HG03378 (cell line): ENCODE data around the gene MKRN3.

Experiments used
- ATAC-seq: cut with Tn5 transposase; IDR thresholded peaks from one replicate; pipeline ENCODE4 v1.9.1; 2021; ENCODE audit warnings: mild to moderate bottlenecking, moderate library complexity; ENCODE audit not compliant: unreplicated experiment

Gene MKRN3

DNA sequence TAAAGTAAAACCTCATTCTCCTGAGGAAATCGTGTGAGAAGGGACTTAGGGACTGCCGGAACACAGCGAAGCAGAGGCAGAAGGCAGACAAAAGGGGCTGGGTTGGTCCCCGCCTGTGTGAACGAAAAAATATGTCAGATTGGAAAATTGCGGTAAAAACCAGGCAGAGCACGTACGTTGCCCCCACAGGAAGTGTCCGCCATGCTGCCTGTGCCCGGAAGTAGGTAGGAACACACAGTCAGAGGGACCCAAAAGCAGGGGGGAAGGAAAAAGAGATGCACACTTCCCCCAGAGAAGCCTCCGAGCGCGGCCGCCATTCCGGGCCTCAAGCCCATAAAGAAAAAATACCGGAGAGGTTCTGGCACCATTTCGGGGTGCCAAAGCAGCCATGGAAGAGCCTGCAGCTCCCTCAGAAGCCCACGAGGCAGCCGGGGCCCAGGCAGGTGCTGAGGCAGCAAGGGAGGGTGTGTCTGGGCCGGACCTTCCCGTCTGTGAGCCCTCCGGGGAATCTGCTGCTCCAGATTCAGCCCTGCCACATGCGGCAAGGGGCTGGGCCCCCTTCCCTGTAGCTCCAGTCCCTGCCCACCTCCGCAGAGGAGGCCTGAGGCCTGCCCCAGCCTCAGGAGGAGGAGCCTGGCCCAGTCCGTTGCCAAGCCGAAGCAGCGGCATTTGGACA, at the start of gene MKRN3:
TSS of gene MKRN3 (plus strand) at position 280 of the 676 bp plus-strand sequence. CDS start at position 389, 109 bp downstream.
- ATAC-seq = no peak

DNA sequence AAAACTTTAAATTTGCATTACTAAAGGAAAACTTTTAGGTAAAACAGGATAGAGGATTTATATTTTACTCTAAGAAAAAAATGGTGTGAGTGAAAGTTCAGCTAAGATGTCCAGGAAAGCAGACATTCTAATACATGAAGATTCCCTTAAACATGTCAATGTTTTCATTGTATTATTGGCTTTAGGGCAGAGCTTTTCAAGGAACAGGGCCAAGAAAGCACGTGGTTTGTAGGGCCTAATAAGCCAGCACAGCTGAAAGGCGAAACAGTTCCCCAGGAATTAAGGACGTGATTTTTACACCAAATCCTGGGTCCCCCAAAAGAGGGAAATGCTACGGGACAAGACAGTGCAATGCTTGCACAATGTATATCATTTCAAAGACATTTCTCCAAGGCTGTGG, 48.6 kb upstream of the MKRN3 start:
- no peak for ATAC-seq

DNA sequence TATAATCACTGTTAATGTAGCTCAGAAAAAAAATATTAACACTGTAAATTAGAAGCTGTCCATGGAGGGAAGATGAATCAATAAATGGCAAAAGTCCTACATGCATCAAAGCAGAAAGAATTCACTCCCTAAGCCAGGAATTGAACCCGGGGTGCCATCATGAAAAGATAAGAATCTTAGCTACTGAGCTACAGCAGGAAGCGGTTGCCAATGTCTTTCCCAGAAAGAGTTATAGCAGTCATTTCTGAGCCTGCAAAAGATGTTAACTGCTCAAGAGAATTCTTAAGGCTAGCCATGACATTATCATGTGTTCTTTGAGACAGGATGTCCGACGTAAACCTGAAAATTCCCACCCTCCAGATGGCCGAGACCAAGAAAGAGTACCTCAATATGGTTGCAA, 47.4 kb upstream of the MKRN3 start:
- no peak for ATAC-seq

DNA sequence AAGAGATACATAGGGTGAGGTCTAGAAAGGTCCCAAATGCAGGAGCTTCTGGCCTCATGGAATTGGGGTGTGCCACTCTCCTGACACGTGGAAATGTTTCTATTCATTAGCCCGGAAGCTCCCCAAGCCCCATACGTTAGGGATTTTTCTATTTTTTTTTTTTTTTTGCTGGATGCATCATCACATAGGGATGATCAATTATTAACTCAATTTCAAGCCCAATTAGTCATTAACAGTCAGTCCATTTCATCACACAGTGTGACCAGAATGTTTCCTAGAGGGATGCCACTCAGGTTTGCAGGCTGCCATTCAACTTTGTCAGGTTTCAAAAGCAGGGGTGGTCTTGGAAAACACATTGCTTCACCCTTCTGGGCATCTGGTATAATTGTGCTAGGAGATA, 40.7 kb upstream of the MKRN3 start:
- no peak for ATAC-seq

DNA sequence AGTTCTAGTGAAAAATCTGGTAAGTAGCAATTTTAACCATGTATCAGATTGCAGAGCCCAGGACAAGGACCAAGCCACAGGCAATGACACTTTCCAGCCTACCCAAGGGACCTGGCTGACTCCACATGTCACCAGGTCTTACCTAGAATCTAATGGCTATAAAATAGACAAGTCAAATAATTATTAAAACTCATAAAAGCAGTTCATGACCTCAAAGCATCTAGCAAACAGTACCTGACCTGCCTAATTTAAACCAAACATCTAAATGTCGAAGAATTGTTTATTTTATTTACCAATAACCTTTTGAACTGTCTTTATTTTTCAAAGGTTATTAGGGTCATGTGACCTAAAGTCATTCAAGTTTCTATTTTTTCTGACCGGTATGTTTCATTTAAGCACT, 35.6 kb upstream of the MKRN3 start:
- ATAC-seq = no peak

DNA sequence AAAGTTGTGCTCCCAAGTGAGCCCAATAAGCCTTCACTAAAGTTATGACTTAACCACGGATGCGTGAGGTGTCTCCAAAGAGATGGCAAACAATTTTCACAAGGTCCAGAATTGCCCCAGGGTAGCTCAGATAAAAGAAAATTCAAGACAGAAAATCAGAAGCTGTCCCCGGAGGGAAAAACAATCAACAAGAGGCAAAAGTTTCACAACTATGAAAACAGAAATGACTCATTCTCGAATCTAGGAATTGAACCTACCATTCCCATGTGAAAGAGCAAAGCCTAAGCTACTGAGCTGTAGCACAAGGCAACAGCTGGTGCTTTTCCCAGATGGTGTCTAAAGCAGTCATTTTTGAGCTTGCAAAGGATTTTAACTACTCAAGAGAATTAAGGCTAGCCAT, 33.5 kb upstream of the MKRN3 start:
- ATAC-seq = no peak

DNA sequence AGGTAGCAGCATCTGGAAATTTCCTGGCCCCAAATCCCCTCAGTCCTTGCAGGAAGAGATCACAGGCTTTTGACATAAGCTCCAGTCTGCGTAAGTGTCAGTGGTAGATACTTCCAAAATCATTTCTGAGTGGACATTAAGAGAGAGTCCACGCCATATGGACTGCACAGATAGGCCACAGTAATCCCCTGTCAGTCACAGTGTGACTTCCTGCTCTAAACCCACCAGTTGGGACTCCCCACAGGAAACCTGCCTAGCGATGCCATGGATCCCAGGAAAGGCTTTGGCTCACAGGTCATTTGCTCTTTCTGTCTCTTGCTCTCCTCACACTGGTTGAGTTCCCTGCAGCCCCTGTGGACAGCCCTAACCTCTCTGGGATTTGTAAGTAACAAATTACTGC, 28.8 kb upstream of the MKRN3 start:
- no peak for ATAC-seq

DNA sequence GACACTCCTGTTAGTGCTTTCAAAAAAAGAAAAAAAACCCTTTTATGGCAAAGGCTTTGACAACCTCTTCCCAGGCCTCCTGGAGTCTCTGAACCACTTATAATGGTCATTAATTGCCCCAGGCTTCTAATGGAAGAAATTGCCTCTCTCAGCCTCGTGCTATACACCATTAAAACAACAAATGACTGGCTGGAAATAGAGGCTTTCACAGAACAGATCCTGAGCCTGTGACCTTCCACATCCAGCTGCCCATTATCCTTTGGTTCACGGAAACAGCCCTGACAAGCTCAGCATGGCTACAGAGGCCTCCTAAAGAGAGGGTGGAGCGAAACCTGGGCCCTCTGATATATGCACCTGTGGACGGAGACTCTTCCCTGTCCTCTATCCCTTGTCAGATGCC, 26.8 kb upstream of the MKRN3 start:
- ATAC-seq = no peak

DNA sequence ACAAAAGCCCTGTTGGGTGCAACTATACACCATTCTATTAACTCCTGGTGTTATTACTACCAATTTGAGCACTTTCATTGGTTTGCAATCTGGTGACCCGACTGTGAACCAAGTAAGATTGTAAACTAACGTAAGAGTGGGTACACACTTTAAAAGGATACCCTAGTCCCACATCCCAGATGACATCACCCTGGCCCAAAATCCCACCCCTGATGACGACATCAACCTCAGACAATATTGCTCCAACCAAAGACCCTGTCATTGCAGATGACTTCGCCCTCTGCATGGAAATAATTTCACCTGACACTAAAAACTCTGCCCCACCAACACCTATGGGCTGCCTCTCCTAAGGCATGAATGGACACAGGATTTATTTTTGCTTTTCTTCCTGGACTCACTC, 25.6 kb upstream of the MKRN3 start:
- ATAC-seq = no peak

DNA sequence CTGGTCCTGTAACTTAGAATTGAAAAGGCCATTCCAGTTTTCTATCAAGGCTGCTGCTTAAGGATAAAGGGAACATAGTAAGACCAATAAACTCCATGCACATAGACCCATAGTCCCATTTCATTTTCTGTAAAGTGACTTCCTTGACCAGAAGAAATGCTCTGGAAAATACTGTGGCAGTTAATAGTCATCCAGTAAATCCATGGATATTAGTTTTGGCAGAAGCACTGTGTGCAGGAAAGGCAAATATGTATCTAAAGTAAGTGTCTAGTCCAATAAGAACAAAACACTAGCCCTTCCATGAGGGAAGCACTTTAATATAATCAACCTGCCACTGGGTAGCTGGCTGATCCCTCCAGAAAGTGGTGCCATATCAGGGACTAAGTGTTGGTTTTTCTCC, 19.3 kb upstream of the MKRN3 start:
- ATAC-seq = no peak

DNA sequence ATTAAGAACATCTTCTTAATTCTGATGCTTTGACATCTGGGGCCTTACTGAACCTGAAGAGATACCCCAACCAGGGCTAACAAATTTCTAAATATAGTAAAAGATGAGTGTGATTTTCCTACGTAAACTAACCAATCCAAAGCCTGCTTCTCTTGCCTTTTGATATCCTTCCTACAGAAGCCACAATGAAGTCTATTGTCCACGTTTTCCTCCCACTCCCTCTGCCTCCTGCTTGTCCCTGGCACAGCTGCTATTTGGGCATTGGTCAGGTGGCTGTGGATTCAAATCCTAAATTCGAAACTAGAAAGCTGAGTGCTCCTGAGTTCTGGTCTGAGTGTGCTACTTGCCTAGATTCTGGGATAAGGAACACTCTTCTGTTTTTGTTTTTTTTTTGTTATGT, 17.4 kb upstream of the MKRN3 start:
- no peak for ATAC-seq

DNA sequence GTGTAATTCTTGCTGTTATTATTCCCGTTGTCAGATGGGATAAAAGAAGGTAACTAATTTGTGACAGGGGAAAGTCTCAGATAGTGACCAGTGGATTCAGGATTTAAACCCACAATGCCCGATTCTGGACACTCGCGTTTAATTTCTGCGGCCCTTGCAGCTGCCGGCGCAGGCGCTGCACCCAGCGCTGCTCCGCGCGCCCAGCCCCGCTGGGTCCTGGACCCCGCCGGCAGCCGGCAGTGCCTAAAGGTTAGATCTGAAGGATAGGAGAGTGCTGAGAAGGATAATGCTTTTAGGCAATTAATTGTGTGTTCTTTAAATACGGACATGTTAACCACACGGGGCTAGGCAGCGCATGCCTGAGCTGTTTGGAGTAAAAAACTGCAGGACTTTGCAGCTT, 3.6 kb upstream of the MKRN3 start:
- ATAC-seq = no peak

DNA sequence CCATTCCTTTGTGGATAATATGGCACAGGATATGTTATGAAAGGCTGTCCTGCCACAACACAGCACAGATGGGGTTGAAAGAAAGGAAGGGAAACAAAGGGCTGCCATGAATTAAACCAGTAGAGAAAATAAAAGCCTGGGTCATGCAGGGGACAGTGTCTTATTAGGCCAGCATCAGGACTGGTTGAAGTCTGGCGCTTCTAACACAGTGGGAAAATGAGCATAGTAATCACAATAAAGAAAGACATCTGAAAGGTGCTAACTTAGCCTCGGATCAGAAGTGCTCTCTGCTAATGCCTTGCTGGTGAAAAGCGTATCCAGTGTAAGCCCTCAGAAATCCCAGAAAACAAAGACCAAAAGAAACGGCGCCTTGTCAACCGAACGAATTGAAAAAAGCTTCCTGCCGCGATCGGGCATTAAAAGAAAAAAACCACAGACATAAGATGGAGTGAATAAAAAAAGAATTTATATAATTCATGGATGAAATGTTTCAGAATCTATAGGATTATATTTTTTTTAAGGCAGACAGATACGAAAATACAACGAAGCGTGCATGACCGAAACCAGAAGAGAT, 566 bp upstream of the MKRN3 start:
- no peak for ATAC-seq

DNA sequence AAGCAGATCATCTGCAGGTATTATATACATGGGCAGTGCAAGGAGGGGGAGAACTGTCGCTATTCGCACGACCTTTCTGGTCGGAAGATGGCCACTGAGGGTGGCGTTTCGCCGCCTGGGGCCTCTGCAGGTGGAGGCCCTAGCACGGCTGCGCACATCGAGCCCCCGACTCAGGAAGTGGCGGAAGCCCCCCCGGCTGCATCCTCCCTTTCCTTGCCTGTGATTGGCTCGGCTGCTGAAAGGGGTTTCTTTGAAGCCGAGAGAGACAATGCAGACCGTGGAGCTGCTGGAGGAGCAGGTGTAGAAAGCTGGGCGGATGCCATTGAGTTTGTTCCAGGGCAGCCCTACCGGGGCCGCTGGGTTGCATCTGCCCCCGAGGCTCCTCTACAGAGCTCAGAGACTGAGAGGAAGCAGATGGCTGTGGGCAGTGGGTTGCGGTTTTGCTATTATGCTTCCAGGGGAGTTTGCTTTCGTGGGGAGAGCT, 639 bp downstream of the MKRN3 start:
- ATAC-seq = no peak

DNA sequence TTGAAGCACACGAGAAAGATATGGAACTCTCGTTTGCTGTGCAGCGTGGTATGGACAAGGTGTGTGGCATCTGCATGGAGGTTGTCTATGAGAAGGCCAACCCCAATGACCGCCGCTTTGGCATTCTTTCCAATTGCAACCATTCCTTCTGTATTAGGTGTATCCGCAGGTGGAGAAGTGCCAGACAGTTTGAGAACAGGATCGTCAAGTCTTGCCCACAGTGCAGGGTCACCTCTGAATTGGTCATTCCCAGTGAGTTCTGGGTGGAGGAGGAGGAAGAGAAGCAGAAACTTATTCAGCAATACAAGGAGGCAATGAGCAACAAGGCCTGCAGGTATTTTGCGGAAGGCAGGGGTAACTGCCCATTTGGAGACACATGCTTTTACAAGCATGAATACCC, 1.2 kb downstream of the MKRN3 start:
- ATAC-seq = no peak

DNA sequence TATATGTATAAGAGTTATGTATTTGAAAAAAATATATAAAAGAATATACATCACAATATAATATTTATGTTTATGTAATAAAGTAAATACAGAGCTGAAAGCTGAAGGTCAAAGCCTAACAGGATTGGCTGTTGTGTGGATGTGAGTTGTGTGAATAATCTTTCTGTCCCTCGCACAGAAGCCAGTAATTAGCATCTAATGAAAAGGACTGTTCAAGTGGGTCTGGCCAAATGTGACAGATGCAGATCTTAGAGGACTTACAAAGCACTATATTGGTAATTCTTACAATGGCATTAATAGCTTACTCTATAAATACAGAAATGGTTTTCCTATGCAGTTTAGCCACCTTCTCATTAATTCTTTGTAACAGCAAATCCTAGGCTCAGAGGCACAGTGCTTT, 2.4 kb downstream of the MKRN3 start:
- ATAC-seq = no peak

DNA sequence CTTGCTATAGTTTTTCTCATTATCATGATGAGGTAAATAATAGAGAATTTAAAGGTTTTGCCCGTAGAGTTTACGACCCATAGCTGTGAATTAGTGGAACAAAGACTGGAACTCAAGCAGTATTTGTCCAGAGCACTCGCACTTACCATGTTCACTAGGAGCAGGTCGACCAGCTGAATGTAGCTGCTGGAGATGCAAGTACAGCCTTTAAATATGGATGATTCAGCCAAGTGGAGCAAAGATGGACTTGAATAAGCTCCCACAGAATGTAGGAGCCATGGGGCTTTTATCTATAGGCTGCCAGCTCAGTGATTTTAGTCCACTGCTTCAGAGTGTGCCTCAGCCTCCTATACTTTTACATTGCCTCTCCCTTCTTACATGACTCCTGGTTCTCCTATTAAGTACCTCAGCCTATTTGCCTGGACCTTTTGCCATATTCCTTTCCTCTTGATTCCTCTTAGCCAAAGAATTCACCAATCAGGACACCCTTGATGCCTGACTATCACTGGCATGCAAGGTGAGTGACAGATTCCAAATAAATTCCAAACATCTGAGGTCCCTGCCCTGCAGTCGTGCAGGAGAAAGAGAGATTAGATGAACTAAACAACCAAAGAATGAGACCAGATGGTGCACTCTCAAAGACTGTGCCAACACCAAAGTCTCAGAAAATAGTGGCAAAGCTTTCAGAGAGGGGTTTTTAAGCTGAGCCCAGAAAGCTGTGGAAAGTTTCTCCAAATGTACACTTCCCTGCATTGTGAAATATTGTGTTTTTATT, 3.9 kb downstream of the MKRN3 start:
- no peak for ATAC-seq

DNA sequence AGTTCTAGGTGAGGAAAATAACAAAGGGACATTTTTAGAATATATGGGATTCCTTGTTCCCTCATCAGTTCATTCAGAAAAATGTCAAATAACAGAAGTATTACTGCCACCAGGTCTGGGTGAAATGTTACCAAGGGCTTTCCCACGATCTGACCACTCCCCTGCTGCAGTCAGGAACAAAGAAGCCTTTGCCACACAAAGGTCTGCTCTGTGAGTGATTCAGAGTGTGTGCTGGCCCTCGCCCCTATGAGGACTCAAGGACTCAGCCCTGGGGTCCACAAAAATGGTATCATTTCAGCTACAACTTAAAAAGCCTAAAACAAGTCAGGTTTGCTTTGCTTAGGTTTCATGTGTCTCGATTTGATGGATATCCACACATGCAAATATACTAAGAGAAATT, 5.0 kb downstream of the MKRN3 start:
- no peak for ATAC-seq

DNA sequence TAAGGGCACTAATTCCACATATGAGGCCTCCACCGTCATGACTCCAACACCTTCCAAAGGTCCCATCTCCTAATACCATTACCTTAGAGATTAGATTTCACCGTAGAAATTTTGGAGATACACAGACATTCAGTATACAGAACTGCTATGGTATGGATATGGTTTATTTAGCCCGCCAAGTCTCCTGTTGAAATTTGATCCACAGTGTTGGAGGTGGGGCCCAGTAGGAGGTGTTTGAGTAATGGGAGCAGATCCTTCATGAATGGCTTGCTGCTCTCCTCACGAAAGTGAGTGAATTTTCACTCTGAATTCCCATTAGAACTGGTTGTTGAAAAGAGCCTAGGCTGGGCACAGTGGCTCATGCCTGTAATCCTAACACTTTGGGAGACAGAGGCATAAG, 7.4 kb downstream of the MKRN3 start:
- no peak for ATAC-seq

DNA sequence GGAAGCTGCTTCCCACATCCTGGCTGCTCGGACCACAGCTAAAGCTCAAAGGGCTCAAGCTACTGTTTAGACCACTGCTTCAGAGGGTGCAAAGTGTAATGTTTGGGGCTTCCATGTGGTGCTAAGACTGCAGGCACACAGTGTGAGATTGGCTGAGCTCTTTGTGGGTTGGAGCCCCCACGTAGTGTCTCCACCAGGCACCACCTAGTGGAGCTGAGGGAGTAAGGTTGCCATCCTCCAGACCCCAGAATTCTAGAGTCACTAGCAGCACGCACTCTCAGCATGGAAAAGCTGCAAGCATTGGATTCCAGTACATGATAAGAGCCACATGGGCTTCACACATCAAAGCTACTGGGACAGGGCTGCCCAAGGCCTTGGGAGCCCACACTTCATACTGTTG, 9.3 kb downstream of the MKRN3 start:
- no peak for ATAC-seq

DNA sequence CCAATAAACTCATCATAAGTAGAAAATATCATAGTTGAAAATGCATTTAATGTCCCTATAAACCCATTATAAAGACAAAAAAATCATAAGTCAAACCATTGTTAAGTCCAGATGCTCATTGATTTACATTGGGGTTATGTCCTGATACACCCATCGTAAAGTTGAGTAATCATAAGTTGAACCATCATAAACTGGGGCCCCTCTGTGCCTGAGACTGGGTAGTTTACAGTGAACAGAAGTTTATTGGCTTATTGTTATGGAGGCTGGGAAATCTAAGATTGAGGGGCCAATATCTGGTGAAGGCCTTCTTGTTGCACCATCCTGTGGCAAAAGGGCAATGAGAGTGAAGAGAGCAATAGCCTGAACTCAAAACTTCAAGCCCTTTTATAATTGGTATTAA, 10.6 kb downstream of the MKRN3 start:
- no peak for ATAC-seq

DNA sequence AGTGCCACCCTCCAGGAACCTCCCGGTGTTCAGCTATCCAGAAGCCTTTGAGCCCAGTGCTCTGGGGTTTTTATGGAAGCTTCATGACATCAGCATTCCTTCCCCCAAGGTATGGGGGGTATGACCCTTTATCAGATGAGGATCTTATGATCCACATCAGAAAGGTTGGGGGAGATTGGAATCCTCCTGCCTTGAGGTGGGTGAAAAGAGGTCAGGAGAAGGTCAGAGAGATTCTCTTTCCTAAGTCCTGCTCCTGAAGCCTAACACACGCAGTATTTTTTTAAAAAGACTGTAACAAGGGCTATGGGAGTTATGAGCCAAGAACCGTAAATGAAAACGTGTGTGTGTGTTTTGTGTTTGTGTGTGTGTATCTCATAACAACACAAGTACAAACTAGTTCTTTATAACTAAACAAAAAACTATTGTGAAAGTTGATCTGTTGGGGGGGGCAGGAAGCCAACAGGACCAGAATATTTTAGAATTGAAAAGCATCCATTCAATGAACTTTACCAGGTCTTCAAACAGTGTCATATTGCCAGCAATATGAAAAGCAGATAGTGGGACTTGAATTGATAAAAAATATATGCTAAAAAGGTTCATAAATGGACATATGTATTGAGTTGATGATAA, 13.2 kb downstream of the MKRN3 start:
- no peak for ATAC-seq
